WI38 (cell line): ENCODE data around the gene TOM1L2.

Source experiments
- H3K4me3 ChIP-seq: 2 replicates; pipeline ENCODE4 v1.5.1; 2011; ENCODE audit warnings: low read depth, mild to moderate bottlenecking, control low read depth, low read length
- TF ChIP-seq, protein P1 (sequence below): IDR thresholded peaks from 2 replicates; pipeline ENCODE4 v1.5.1; 2012; ENCODE audit warnings: low read depth, mild to moderate bottlenecking, control low read depth, low read length

The TOM1L2 gene

DNA sequence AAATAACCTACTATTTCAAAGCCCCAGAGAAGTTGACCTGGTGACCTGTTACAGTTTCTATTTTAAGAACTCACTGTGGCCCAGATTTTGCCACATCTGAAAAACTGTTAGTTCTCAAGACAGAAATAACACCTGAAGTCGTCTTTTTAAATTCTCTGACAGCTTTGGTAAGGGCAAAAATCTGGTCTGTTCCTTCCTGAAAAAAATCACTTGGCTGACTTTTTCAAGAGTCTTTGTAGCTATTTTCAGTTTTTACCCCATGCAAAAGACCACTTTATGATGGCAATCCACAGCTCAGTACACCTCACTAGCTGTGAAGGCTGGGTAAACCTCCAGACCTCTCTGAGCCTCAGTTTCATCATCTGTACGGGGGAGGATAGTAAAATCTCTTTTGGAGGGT, 74.8 kb downstream of the TOM1L2 start:
- TF ChIP-seq, protein P1, sequence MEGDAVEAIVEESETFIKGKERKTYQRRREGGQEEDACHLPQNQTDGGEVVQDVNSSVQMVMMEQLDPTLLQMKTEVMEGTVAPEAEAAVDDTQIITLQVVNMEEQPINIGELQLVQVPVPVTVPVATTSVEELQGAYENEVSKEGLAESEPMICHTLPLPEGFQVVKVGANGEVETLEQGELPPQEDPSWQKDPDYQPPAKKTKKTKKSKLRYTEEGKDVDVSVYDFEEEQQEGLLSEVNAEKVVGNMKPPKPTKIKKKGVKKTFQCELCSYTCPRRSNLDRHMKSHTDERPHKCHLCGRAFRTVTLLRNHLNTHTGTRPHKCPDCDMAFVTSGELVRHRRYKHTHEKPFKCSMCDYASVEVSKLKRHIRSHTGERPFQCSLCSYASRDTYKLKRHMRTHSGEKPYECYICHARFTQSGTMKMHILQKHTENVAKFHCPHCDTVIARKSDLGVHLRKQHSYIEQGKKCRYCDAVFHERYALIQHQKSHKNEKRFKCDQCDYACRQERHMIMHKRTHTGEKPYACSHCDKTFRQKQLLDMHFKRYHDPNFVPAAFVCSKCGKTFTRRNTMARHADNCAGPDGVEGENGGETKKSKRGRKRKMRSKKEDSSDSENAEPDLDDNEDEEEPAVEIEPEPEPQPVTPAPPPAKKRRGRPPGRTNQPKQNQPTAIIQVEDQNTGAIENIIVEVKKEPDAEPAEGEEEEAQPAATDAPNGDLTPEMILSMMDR: no peak

DNA sequence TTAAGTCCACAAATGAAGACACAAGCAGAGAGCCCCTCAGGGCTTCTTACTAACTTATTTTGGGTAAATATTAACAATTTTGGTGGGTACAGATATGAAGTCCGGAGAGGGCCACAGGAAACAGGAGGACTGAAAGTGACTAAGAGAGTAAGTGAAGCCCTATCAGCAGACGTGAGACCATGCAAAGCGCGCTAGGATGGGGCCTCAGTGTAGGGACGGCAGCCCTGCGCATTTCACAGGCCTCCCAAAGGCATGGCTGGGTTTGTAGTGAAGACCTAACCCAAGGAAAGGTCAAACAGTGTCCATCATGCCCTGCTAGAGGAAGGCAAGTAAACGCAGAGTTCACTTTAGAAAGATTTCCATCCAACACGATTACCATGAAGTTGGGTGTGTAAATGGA, 75.5 kb downstream of the TOM1L2 start:
- TF ChIP-seq, protein P1: no peak
- H3K4me3 ChIP-seq: no peak overlapping the region

More for the DNA sequence above, 74.8 kb downstream of the TOM1L2 start:
- no peak overlapping the region for H3K4me3 ChIP-seq

DNA sequence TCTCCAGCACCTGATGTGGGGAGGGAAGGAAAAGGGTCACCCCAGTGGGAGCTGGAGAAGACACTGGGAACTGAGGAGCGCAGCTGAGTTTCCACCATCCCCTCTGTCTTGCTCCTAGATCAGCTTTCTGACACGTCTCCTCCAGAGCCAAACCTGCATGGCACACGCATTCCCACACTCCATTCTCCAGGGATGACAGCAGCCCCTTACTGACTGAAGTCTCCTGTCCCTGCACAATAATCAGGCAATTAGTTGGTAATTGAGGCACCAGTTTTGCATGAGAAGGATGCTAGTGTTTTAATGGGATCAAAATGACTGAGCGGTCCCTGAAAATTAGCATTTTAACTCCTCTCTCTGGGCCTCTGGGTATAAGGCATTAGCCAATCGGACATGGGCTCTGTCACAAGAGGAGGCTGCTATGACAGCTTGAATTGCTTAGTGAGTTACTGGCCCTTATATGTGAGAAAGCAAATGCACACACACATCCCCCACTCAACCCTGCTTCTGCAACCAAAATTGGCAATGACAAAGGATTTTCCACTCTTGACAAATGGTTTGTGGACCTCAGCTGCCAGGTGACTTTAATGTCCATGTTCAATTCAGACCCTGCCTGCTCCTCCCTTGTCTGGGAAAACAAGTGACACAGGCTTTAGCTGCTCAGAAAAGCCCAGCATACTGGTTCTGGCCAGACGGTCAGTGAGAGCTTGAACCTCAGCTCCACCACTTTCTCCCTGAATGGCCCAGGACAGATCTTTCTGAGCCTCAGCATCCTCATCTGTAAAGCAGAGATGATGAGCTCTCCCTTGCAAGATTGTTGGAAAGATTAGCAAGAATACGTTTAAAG, 78.2 kb downstream of the TOM1L2 start:
- TF ChIP-seq, protein P1: no peak
- no peak overlapping the region for H3K4me3 ChIP-seq

DNA sequence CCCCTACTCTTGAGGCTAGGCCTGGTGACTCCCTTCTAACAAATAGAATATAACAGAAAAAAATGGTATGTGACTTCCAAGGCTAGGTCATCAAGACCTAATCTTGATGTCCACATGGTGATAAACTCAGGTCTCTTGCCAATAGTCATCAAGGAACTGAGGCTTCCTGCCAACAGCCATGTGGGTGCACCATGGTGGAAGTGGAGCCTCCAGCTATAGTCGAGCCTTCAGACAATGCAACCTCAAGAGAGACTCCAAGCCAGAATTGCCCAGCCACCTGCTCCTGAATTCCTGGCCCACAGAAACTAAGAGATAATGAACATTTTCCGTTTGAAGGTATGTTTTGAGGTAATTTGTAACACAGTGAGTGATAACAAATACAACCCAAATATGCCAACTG, 79.5 kb downstream of the TOM1L2 start:
- TF ChIP-seq, protein P1: no peak
- no peak overlapping the region for H3K4me3 ChIP-seq

DNA sequence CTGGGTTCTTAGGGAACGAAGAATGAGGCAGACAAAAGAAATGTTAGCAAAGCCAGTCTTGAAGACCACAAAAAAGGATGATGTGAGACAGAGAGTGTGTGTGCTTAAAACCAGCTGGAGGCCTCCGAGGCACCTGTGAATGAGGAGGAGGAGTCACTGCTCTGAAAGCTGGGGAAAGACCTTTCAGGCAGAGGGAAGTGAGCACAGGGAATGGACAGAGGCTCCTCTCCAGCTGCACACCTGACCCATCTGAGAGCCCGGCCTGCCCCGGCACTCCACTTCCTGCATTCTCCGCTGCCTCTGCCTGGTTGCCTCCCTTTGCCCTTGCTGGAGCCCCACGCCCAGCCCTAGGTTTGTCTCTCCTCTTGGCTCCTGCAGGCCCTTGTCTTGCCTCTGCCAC, 80.2 kb downstream of the TOM1L2 start:
- TF ChIP-seq, protein P1: no peak
- no peak overlapping the region for H3K4me3 ChIP-seq

DNA sequence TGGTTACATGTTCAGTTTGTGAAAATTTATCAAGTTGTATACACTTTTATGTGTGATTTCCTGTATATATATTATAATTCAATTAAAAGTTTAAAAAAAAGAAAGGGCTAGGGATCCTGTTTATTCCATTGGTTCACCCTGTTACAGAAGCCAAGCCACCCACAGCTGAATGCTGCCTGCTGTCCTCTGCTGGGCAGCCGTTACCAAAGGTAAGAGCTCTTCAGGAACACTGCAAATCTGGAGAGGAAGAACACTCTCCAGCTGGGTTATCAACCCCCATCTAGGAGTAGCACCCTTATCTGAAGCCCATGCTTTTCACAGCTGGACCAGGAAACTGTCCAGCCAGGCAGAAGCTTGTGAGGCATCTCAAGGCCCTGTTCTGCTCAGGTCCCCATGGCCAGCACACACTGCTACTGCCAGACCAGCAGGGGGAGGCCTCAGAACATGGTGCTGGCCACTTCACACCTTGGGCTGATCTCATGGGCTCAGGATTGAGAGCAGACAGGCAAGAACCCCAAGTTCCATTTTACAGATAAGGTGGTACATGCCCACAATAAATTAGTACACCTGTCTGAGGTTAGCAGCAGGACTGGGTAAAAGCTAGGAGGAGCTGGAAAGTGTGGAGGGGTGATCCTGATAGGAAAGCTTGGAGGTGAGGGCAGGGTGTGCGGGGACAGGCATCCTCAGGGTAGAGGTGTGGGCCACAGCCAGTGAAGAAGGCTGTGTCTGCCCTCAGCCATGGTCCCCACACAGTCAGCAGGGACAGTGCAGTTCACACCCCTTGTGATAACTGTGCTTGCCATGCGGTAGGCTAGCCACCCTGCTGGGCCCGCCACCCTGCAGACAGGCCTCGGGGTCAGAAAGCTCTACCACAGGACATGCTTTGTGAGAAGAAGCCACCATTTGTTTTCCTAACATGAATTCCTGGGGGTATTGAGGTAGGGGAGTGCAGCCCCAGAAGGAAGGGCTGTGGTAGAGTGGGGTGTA, 81.1 kb downstream of the TOM1L2 start:
- TF ChIP-seq, protein P1: peak; percentile 93
- H3K4me3 ChIP-seq: no peak overlapping the region
